ENCODE measurements around the gene TF.

DNA sequence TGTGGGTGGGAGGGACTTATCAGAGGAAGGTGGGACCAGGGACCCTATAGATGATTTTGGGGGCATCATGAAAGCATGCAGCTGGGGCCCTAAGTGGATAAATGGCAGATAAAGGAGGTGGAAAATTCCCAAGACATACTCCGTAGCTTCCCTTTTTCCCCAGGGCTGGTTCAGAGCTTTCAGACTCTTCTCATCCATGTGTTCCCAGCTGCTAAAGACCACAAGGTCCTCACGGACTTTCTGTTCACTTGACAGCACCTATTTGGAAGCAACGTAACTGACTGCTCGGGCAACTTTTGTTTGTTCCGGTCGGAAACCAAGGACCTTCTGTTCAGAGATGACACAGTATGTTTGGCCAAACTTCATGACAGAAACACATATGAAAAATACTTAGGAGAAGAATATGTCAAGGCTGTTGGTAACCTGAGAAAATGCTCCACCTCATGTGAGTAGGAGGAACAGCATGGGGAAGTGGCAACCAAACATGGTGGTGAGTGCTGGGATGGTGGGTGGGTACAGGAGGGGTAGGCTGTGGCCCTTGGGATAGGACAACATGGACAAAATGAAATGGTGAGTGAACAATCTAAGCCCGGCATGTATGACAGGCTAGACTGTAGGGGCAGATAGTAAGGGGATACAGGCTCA, 30.7 kb downstream of the TF start:
- TF ChIP-seq, protein P1, sequence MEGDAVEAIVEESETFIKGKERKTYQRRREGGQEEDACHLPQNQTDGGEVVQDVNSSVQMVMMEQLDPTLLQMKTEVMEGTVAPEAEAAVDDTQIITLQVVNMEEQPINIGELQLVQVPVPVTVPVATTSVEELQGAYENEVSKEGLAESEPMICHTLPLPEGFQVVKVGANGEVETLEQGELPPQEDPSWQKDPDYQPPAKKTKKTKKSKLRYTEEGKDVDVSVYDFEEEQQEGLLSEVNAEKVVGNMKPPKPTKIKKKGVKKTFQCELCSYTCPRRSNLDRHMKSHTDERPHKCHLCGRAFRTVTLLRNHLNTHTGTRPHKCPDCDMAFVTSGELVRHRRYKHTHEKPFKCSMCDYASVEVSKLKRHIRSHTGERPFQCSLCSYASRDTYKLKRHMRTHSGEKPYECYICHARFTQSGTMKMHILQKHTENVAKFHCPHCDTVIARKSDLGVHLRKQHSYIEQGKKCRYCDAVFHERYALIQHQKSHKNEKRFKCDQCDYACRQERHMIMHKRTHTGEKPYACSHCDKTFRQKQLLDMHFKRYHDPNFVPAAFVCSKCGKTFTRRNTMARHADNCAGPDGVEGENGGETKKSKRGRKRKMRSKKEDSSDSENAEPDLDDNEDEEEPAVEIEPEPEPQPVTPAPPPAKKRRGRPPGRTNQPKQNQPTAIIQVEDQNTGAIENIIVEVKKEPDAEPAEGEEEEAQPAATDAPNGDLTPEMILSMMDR (IDR thresholded peaks at IDR 0.05; ENCODE audit: insufficient read depth, low read length), result no peak
- TF ChIP-seq SPI1 (IDR thresholded peaks at IDR 0.05; ENCODE audit: borderline replicate concordance, low read depth) (peak; percentile 3; the same call in 1 of the 2 replicates), GABPA (IDR thresholded peaks at IDR 0.05; ENCODE audit: low read depth) (no peak), POLR2AphosphoS5 (IDR thresholded peaks at IDR 0.05; ENCODE audit: low read depth) (no peak)
- TF ChIP-seq, protein P2, sequence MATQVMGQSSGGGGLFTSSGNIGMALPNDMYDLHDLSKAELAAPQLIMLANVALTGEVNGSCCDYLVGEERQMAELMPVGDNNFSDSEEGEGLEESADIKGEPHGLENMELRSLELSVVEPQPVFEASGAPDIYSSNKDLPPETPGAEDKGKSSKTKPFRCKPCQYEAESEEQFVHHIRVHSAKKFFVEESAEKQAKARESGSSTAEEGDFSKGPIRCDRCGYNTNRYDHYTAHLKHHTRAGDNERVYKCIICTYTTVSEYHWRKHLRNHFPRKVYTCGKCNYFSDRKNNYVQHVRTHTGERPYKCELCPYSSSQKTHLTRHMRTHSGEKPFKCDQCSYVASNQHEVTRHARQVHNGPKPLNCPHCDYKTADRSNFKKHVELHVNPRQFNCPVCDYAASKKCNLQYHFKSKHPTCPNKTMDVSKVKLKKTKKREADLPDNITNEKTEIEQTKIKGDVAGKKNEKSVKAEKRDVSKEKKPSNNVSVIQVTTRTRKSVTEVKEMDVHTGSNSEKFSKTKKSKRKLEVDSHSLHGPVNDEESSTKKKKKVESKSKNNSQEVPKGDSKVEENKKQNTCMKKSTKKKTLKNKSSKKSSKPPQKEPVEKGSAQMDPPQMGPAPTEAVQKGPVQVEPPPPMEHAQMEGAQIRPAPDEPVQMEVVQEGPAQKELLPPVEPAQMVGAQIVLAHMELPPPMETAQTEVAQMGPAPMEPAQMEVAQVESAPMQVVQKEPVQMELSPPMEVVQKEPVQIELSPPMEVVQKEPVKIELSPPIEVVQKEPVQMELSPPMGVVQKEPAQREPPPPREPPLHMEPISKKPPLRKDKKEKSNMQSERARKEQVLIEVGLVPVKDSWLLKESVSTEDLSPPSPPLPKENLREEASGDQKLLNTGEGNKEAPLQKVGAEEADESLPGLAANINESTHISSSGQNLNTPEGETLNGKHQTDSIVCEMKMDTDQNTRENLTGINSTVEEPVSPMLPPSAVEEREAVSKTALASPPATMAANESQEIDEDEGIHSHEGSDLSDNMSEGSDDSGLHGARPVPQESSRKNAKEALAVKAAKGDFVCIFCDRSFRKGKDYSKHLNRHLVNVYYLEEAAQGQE (IDR thresholded peaks at IDR 0.05; ENCODE audit: insufficient replicate concordance, low read depth), result no peak
